Fibroblast of lung (primary cell): Measurements from ENCODE around the gene QPCT. TPM values are rescaled to one million over a fixed set of nuclear protein-coding genes. Genes with fewer than 3 reads are reported as not detected.
"Not testable (repeated sequence)": the region's sequence is repeated elsewhere in the genome, so short reads cannot be mapped to it uniquely, and the experiment has no call there.

ENCODE experiments used
- DNase-seq, 2 donors: peaks; one replicate each; pipeline versions ENCODE4 v3.0.0 to v3.0.0-alpha.2; 2010; ENCODE audit warnings: low read depth in 2 of 2
- H2AFZ ChIP-seq: 2 replicates; pipeline ENCODE4 v1.5.1; 2012; ENCODE audit warnings: low read length, control low read depth, inconsistent platforms
- H3K27ac ChIP-seq: 2 replicates; pipeline ENCODE4 v1.5.1; 2011; ENCODE audit warnings: low read length, control low read depth; ENCODE audit not compliant: insufficient read depth
- H3K27me3 ChIP-seq: 2 replicates; pipeline ENCODE4 v1.5.1; 2011; ENCODE audit warnings: mild to moderate bottlenecking, low read length; ENCODE audit not compliant: control insufficient read depth, insufficient read depth
- H3K36me3 ChIP-seq: 2 replicates; pipeline ENCODE4 v1.5.1; 2011; ENCODE audit warnings: low read length; ENCODE audit not compliant: control insufficient read depth, insufficient read depth
- H3K4me1 ChIP-seq: 2 replicates; pipeline ENCODE4 v1.5.1; 2011; ENCODE audit warnings: low read length; ENCODE audit not compliant: control insufficient read depth, insufficient read depth; ENCODE audit errors: extremely low read depth
- H3K4me2 ChIP-seq: 2 replicates; pipeline ENCODE4 v1.5.1; 2011; ENCODE audit warnings: low read length, control low read depth; ENCODE audit not compliant: insufficient read depth; ENCODE audit errors: extremely low read depth
- H3K4me3 ChIP-seq, 4 experiments: fragments of 200-600 bp in 1 of 4; sonication (generic) in 1 of 4; replicated peaks in 1 of 4; 2 replicates each; pipeline ENCODE4 v1.5.1; 2011 to 2016; ENCODE audit warnings: low read length in 4 of 4, low read depth in 3 of 4, mild to moderate bottlenecking in 3 of 4, control low read depth in 2 of 4, inconsistent platforms in 1 of 4, mixed read lengths in 1 of 4; ENCODE audit not compliant: insufficient read depth in 1 of 4; ENCODE audit errors: control extremely low read depth in 1 of 4
- H3K79me2 ChIP-seq: 2 replicates; pipeline ENCODE4 v1.5.1; 2012; ENCODE audit warnings: mild to moderate bottlenecking, low read length, inconsistent platforms; ENCODE audit not compliant: control insufficient read depth, insufficient read depth
- H3K9ac ChIP-seq: 2 replicates; pipeline ENCODE4 v1.5.1; 2011; ENCODE audit warnings: mild to moderate bottlenecking, low read length, control low read depth; ENCODE audit not compliant: insufficient read depth
- H3K9me3 ChIP-seq: 2 replicates; pipeline ENCODE4 v1.5.1; 2012; ENCODE audit warnings: low read depth, low read length; ENCODE audit not compliant: control insufficient read depth, insufficient read depth
- H4K20me1 ChIP-seq: 2 replicates; pipeline ENCODE4 v1.5.1; 2011; ENCODE audit warnings: low read length; ENCODE audit not compliant: control insufficient read depth, insufficient read depth; ENCODE audit errors: extremely low read depth
- EZH2 ChIP-seq: IDR thresholded peaks from 2 replicates; pipeline ENCODE4 v1.5.1; 2012; ENCODE audit warnings: low read length, control low read depth, mild to moderate bottlenecking; ENCODE audit errors: missing control alignments
- polyA minus RNA-seq: library from RNA; depleted of rRNA, polyadenylated mRNA; stranded (reverse); fragments of >200 nt; gene quantifications from 2 replicates; pipeline ENCODE4 v1.2.3, GENCODE V29; 2011; ENCODE audit warnings: low replicate concordance
- polyA plus RNA-seq, 2 donors: library from polyadenylated mRNA; depleted of rRNA in 1 of 2; stranded (reverse) in 1 of 2; unstranded in 1 of 2; fragments of >200 nt; gene quantifications; 2 replicates each; pipeline ENCODE4 v1.2.1, GENCODE V29; 2011 to 2012; ENCODE audit warnings: missing spikeins in 1 of 2
- total RNA-seq: library from RNA; depleted of rRNA; stranded (reverse); fragments of >200 nt; gene quantifications from 2 replicates; pipeline ENCODE4 v1.2.1, GENCODE V29; 2014
- TF ChIP-seq, protein P1 (sequence below), 2 donors: IDR thresholded peaks in 1 of 2; conservative IDR thresholded peaks in 1 of 2; 1 replicate in 1 of 2; 2 replicates in 1 of 2; pipeline ENCODE4 v1.5.1; 2011 to 2012; ENCODE audit warnings: low read length in 2 of 2, control low read depth in 1 of 2, inconsistent platforms in 1 of 2, low read depth in 1 of 2, mild to moderate bottlenecking in 1 of 2

QPCT gene
- total RNA-seq (3.9 and 8.4 TPM in 2 replicates), polyA plus RNA-seq (5.4 and 6.1 TPM in 2 replicates), polyA minus RNA-seq (7.2 and 25.7 TPM in 2 replicates)
- 3.8 and 4.2 TPM in 2 replicates for polyA plus RNA-seq (2012)

DNA sequence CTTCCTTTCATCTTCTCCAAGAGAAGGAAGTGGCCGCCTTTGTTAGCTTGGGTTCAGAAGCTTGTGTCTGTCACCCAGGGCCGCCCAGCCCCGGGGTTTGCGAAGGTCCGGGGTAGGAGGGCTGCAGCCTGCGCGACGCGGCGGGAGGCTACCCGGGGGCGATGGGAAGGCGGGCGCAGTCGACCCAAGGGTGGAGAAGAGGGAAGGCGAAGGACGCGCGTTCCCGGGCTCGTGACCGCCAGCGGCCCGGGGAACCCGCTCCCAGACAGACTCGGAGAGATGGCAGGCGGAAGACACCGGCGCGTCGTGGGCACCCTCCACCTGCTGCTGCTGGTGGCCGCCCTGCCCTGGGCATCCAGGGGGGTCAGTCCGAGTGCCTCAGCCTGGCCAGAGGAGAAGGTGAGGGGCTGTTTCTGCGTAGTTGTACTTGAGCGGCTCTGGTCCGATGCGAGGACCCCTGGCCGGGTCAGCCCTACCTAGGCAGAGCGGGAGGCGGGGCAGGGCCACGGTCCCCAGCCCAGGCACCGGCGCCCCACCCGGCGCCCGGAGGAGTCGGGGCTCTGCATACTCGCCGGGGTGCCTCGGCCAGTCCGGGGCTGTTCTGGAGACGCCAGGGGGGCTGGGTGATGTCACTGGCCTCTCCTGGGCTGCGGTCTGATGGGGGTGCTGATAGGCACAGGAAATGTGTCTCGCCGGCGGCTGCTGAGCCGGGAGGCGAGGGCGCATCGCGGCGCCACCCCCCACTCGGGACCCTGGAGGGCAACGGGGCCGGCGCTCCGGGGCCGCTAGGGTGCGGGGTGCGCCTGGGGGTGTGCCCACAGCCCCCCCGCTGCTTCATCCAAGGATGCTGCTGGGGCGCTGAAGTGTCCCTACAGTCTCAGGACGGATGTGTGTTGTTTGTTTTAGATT lies at the start of gene QPCT:
Gene QPCT, plus strand, starts transcription at position 178 of the 909 bp plus-strand sequence. Its CDS starts 102 bp downstream, at position 280.
- Histone ChIP-seq H3K79me2 (no peaks in the 10 kb centered on the region), H3K4me3 (peak within 1 kb of the TSS; percentile 63 to 68 (median 63)), H3K36me3 (no peaks in the 10 kb centered on the region), H3K27ac (no peak within 1 kb of the TSS), H3K4me2 (peak within 1 kb of the TSS; percentile 89), H3K4me1 (no peaks in the 10 kb centered on the region), H2AFZ (peak within 1 kb of the TSS; percentile 85), H3K9ac (peak within 1 kb of the TSS; percentile 5), H3K27me3 (no peaks in the 10 kb centered on the region), H4K20me1 (no peaks in the 10 kb centered on the region), H3K9me3 (no peaks in the 10 kb centered on the region)
- TF ChIP-seq, protein P1, sequence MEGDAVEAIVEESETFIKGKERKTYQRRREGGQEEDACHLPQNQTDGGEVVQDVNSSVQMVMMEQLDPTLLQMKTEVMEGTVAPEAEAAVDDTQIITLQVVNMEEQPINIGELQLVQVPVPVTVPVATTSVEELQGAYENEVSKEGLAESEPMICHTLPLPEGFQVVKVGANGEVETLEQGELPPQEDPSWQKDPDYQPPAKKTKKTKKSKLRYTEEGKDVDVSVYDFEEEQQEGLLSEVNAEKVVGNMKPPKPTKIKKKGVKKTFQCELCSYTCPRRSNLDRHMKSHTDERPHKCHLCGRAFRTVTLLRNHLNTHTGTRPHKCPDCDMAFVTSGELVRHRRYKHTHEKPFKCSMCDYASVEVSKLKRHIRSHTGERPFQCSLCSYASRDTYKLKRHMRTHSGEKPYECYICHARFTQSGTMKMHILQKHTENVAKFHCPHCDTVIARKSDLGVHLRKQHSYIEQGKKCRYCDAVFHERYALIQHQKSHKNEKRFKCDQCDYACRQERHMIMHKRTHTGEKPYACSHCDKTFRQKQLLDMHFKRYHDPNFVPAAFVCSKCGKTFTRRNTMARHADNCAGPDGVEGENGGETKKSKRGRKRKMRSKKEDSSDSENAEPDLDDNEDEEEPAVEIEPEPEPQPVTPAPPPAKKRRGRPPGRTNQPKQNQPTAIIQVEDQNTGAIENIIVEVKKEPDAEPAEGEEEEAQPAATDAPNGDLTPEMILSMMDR (conservative IDR thresholded peaks at IDR 0.05 in 1 of 2, IDR thresholded peaks at IDR 0.05 in 1 of 2; ENCODE audit: low read depth in 1 of 2, low read length in 2 of 2): no peak
- no peak for TF ChIP-seq EZH2
- peak; percentile 11 to 68 for DNase-seq

DNA sequence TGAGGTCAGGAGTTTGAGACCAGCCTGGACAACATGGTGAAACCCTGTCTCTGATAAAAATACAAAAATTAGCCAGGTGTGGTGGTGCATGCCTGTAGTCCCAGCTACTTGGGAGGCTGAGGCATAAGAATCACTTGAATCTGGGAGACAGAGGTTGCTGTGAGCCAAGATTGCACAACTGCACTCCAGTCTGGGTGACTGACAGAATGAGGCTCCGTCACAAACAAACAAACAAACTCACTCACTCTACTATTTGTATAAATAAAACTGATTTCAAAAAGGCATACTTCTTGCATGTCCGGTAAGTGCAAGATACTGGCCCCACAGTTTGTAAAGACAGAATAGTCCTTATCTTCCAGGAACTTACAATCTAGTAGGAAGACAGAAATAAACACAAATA lies 49.6 kb upstream of the QPCT start:
- H3K9me3 ChIP-seq, H3K27ac ChIP-seq, H2AFZ ChIP-seq, H3K4me2 ChIP-seq, H3K4me1 ChIP-seq, DNase-seq, H3K4me3 ChIP-seq, H3K36me3 ChIP-seq, H3K9ac ChIP-seq, H4K20me1 ChIP-seq, H3K27me3 ChIP-seq: not testable (repeated sequence)
- peaks cover 10% of the 10 kb centered on the region for H3K79me2 ChIP-seq

DNA sequence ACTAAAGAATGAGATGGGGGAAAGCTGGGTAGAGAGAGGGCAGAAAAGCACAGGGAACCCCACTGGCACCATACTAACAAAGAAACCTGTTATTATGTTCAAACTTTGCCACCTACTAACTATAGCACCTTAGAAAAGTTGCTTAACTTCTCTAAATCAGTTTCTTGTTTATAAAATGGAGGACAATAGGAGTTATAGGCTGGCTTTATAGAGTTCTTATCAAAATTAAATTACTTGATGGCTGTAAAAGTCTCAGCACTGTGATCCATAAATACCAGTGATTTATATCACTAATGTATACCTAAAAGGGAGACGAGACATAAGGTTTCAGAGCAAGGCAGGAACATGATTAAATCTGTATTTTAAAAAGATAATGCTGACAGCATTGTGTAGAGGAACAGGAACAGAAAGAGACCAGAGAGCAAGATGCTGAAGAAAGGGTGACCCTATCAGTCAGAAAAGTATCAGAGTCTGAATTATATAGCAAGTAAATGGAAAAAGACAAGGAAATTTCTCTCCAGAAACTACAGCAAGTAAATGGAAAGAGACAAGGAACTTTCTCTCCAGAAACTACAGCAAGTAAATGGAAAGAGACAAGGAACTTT lies 48.9 kb upstream of the QPCT start:
- no peaks in the 10 kb centered on the region for H3K36me3 ChIP-seq
- peaks cover 13% of the 10 kb centered on the region for H3K79me2 ChIP-seq
- H3K27me3 ChIP-seq: no peaks in the 10 kb centered on the region
- TF ChIP-seq, protein P1 (conservative IDR thresholded peaks at IDR 0.05 in 1 of 2, IDR thresholded peaks at IDR 0.05 in 1 of 2; ENCODE audit: low read depth in 1 of 2, low read length in 2 of 2): no peak
- TF ChIP-seq EZH2: no peak
- no peaks in the 10 kb centered on the region for H3K4me1 ChIP-seq
- no peak overlapping the region for H3K4me3 ChIP-seq
- no peak overlapping the region for H3K4me2 ChIP-seq
- H3K9ac ChIP-seq: no peak overlapping the region
- no peaks in the 10 kb centered on the region for H4K20me1 ChIP-seq
- DNase-seq: no peak
- H3K27ac ChIP-seq: no peak overlapping the region
- H2AFZ ChIP-seq: no peak overlapping the region
- no peaks in the 10 kb centered on the region for H3K9me3 ChIP-seq
